ENCODE data around the gene TMEM91. TPM values are rescaled to one million over a fixed set of nuclear protein-coding genes. Genes with fewer than 3 reads are reported as not detected.
A peak's percentile ranks its signal among the peaks of the same experiment; 100 is the strongest.
"Not testable (repeated sequence)": the region's sequence is repeated elsewhere in the genome, so short reads cannot be mapped to it uniquely, and the experiment has no call there.

Gene TMEM91
- total RNA-seq, 4 donors from 2014 or later, result 12.4 to 44.3 (median 14.2) TPM

GRCh38 chr19:41377977-41378709, 1.8 kb downstream of the TMEM91 start:
- DNase-seq (ENCODE audit: low spot score) (no peak), ATAC-seq (ENCODE audit: low FRiP score) (no peak)
- no peak for TF ChIP-seq CTCF (IDR thresholded peaks at IDR 0.05)

DNA sequence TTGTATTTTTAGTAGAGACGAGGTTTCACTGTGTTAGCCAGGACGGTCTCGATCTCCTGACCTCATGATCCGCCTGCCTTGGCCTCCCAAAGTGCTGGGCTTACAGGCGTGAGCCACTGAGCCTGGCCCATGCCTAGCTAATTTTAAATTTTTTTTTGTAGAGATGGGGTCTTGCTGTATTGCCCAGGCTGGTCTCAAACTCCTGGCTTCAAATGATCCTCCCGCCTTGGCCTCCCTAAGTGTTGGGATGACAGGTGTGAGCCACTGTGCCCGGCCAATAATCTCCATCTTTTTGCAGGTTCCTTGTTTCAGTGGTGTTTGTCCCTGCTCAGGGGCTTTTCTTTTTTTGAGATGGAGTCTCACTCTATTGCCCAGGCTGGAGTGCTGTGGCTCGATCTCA, 5.2 kb downstream of the TMEM91 start:
- not testable (repeated sequence) for ATAC-seq (ENCODE audit: low FRiP score); DNase-seq (ENCODE audit: low spot score)

- ATAC-seq (ENCODE audit: low FRiP score) (no peak), DNase-seq (ENCODE audit: low spot score) (no peak)
- no peak for TF ChIP-seq CTCF (IDR thresholded peaks at IDR 0.05)
Observed at GRCh38 chr19:41384351-41384750, 8.0 kb downstream of the TMEM91 start.

DNA sequence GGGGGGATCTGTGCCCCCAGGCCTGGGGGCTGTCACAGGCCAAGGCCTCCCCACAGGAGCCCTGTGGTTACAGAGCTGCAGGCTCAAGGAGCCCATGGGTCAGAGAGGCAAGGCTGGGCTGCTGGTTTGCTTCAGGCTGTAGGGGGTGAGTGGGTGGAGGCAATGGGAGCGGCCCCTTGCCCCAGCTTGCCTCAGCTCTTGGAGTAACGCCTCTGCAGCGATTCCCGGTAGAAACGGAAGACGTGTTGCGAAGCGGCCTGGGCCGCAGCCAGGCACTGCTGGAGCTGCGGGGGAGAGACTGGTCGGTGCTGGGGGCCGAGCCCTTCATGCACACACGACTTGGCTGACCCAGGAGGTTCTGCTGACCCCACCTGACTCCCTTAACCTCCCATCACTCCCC, 10.1 kb downstream of the TMEM91 start:
- no peak for TF ChIP-seq CTCF (IDR thresholded peaks at IDR 0.05)
- ATAC-seq (ENCODE audit: low FRiP score) (peak; percentile 90), DNase-seq (ENCODE audit: low spot score) (peak; percentile 32)

DNA sequence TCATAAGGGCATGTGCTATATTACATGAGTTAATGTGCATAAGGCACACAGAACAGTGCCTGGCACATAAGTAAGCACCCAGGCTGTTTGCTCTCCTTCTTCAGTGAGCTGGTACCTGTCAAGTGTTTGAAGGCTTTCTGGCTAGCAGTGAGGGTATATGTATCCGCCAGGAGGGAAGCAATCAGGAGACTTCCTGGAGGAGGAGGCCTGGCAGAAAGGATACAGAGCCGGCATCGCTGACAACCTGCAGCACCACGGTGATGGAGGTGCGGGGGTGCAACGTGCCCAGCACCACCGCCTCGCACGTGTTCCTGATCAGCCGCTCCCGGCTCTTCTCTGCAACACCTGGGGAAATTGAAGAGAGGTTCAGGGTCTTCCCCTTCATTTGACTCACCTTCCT, 15.3 kb downstream of the TMEM91 start:
- DNase-seq (ENCODE audit: low spot score), result no peak
- ATAC-seq (ENCODE audit: low FRiP score), result no peak
- no peak for TF ChIP-seq CTCF (IDR thresholded peaks at IDR 0.05)

DNA sequence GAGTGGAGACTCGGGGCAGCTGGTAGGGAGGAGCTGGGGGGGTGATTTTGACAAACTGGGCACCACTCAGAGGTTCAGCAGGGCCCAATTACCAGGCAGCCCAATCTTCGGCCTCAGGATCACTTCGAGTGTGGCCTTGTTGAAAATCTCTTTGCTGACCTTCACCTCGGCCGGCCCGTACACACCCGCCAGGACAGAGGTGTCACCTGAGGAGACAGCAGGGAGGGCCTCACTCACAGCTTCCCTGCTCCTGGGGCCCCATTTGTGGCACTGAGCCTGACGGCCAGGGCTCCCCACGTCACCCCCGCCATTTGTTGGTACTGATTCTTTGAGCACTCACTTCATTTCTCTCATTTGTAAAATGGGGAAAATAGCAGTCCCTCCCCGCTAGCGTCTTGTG, 16.4 kb downstream of the TMEM91 start:
- DNase-seq (ENCODE audit: low spot score) (no peak), ATAC-seq (ENCODE audit: low FRiP score) (no peak)
- no peak for TF ChIP-seq CTCF (IDR thresholded peaks at IDR 0.05)

GRCh38 chr19:41395355-41395754, 19.0 kb downstream of the TMEM91 start:
- no peak for TF ChIP-seq CTCF (IDR thresholded peaks at IDR 0.05)
- DNase-seq (ENCODE audit: low spot score), result no peak
- ATAC-seq (ENCODE audit: low FRiP score), result no peak
